DOHH2 (cell line): ENCODE measurements around the gene CIART.
A peak's percentile ranks its signal among the peaks of the same experiment; 100 is the strongest.

ENCODE experiments used
- H3F3A ChIP-seq: fragments of 200-600 bp; sonication (generic), shearing (Covaris generic); 2 replicates; pipeline ENCODE4 v1.6.0; 2016; ENCODE audit warnings: antibody characterized with exemption, mild to moderate bottlenecking; ENCODE audit not compliant: control insufficient read depth, insufficient read depth
- H3K27ac ChIP-seq: fragments of 200-600 bp; sonication (generic); 2 replicates; pipeline ENCODE4 v1.5.1; 2014; ENCODE audit warnings: low read depth, mild to moderate bottlenecking, low read length, moderate library complexity
- H3K27me3 ChIP-seq: fragments of 200-600 bp; sonication (generic); 2 replicates; pipeline ENCODE4 v1.6.1; 2014; ENCODE audit warnings: mild to moderate bottlenecking, low read length, mixed read lengths; ENCODE audit not compliant: control insufficient read depth
- H3K36me3 ChIP-seq: fragments of 200-600 bp; sonication (generic); 2 replicates; pipeline ENCODE4 v1.6.1; 2014; ENCODE audit warnings: mild to moderate bottlenecking, low read length, moderate library complexity, mixed read lengths; ENCODE audit not compliant: control insufficient read depth
- H3K4me1 ChIP-seq: fragments of 200-600 bp; sonication (generic); 2 replicates; pipeline ENCODE4 v1.6.1; 2014; ENCODE audit warnings: mild to moderate bottlenecking, low read length, mixed read lengths; ENCODE audit not compliant: control insufficient read depth
- H3K4me2 ChIP-seq: fragments of 200-600 bp; sonication (generic); 2 replicates; pipeline ENCODE4 v1.6.0; 2014; ENCODE audit warnings: mild to moderate bottlenecking, low read length, moderate library complexity
- H3K4me3 ChIP-seq: fragments of 200-600 bp; sonication (generic); 2 replicates; pipeline ENCODE4 v1.5.1; 2014; ENCODE audit warnings: mild to moderate bottlenecking, low read length, mixed read lengths
- H3K79me2 ChIP-seq: fragments of 200-600 bp; sonication (generic); 2 replicates; pipeline ENCODE4 v1.6.1; 2014; ENCODE audit warnings: mild to moderate bottlenecking, low read length, mixed read lengths; ENCODE audit not compliant: control insufficient read depth
- H3K9me2 ChIP-seq: fragments of 200-600 bp; sonication (generic); replicated peaks from 2 replicates; pipeline ENCODE4 v1.6.1; 2014; ENCODE audit warnings: mild to moderate bottlenecking, low read length, mixed read lengths; ENCODE audit not compliant: control insufficient read depth
- H3K9me3 ChIP-seq: fragments of 200-600 bp; sonication (generic); 2 replicates; pipeline ENCODE4 v1.6.1; 2014; ENCODE audit warnings: antibody characterized with exemption, low read length, mixed read lengths; ENCODE audit not compliant: control insufficient read depth, insufficient read depth
- H4K20me1 ChIP-seq: fragments of 200-600 bp; sonication (generic); 2 replicates; pipeline ENCODE4 v1.6.0; 2014; ENCODE audit warnings: low read depth, mild to moderate bottlenecking, antibody characterized with exemption, low read length, moderate library complexity; ENCODE audit not compliant: control insufficient read depth, insufficient read depth
- CTCF ChIP-seq: fragments of 200-600 bp; sonication (generic); IDR thresholded peaks from one replicate; pipeline ENCODE4 v1.5.1; 2014; ENCODE audit warnings: antibody characterized with exemption, mild to moderate bottlenecking, low read depth, low read length; ENCODE audit not compliant: poor library complexity, severe bottlenecking
- EZH2phosphoT487 ChIP-seq: fragments of 200-600 bp; sonication (generic); IDR thresholded peaks from 2 replicates; pipeline ENCODE4 v1.6.1; 2017; ENCODE audit warnings: borderline replicate concordance, mild to moderate bottlenecking, antibody characterized with exemption, low read length, moderate library complexity, mixed read lengths

The CIART gene

GRCh38 chr1:150263549-150263948 is 18.8 kb upstream of the CIART start:
- peaks cover 14% of the 10 kb centered on the region for H3K27me3 ChIP-seq
- TF ChIP-seq EZH2phosphoT487 (no peak), CTCF (no peak)
- peaks cover 35% of the 10 kb centered on the region for H3K36me3 ChIP-seq
- no peak overlapping the region for H3K27ac ChIP-seq
- no peaks in the 10 kb centered on the region for H3K9me3 ChIP-seq
- H3F3A ChIP-seq: peaks cover 4% of the 10 kb centered on the region
- H3K9me2 ChIP-seq: no peaks in the 10 kb centered on the region
- no peak overlapping the region for H3K4me3 ChIP-seq
- peaks cover 35% of the 10 kb centered on the region for H3K4me1 ChIP-seq
- H3K4me2 ChIP-seq: no peak overlapping the region
- H3K79me2 ChIP-seq: peaks cover 25% of the 10 kb centered on the region
- H4K20me1 ChIP-seq: peaks cover 4% of the 10 kb centered on the region; the same call in 1 of the 2 replicates

DNA sequence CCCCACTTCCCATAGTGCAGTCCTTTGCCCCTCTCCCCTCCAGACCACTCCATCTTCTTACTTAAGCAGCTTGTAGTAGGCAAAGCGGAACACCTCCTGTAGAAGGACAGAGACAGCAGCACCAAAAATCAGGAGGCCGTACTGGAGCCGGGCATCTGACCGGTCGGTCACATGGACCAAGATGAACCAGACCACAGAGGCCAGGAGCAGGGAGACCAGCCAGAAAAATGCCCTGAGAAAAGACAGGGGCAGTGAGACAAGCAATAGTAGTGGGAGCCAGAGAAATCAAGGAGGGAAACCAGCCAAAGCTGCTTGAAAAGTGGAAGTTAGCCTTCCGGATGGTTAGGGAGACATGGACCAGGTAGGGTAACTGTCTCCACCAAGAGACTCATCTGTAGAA is 14.5 kb upstream of the CIART start:
- Histone ChIP-seq H3K27me3 (no peaks in the 10 kb centered on the region), H4K20me1 (peaks cover 4% of the 10 kb centered on the region; the same call in 1 of the 2 replicates), H3K4me3 (peak overlapping the region; percentile 83), H3F3A (peaks cover 4% of the 10 kb centered on the region), H3K4me2 (peak overlapping the region; percentile 77), H3K9me3 (no peaks in the 10 kb centered on the region), H3K27ac (no peak overlapping the region), H3K36me3 (peaks cover 37% of the 10 kb centered on the region), H3K9me2 (no peaks in the 10 kb centered on the region), H3K4me1 (peaks cover 42% of the 10 kb centered on the region), H3K79me2 (peaks cover 28% of the 10 kb centered on the region)
- TF ChIP-seq CTCF: no peak
- TF ChIP-seq EZH2phosphoT487: no peak

DNA sequence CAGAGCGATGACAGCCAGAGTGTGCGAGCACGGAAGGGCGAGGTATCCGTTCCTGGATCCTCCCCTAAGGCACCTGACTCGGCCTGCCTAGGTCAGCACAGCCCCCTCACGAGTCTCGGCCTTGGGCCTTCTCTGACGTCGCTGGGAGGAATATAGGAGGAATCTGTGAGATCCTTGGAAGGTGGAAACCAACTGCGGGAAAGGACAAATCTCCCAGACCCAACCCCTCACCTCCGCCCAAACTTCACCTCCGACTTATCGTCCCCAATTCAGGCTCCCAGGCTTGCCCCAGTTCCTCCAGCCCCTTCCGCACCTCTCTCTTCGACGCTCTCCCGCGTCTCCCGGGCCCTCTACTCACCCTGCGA is 14.0 kb upstream of the CIART start:
- peak overlapping the region; percentile 52 for H3K27ac ChIP-seq
- peak overlapping the region; percentile 77 for H3K4me2 ChIP-seq
- TF ChIP-seq EZH2phosphoT487: no peak

GRCh38 chr1:150268705-150269403 is 13.5 kb upstream of the CIART start, which contains the start of gene APH1A:
TSS of gene APH1A (minus strand) at chr1:150269016. CDS start at chr1:150268810, 206 bp downstream.
- peak within 1 kb of the TSS; percentile 52 for H3K27ac ChIP-seq
- TF ChIP-seq CTCF (no peak), EZH2phosphoT487 (no peak)
- no peaks in the 10 kb centered on the region for H3F3A ChIP-seq
- no peaks in the 10 kb centered on the region for H3K9me2 ChIP-seq
- peak within 1 kb of the TSS; percentile 83 for H3K4me3 ChIP-seq
- peaks cover 28% of the 10 kb centered on the region for H3K79me2 ChIP-seq
- peaks cover 4% of the 10 kb centered on the region; the same call in 1 of the 2 replicates for H4K20me1 ChIP-seq
- no peaks in the 10 kb centered on the region for H3K9me3 ChIP-seq
- H3K36me3 ChIP-seq: peaks cover 37% of the 10 kb centered on the region
- H3K4me2 ChIP-seq: peak within 1 kb of the TSS; percentile 77
- peaks cover 42% of the 10 kb centered on the region for H3K4me1 ChIP-seq
- no peaks in the 10 kb centered on the region for H3K27me3 ChIP-seq

More for the DNA sequence above, 14.0 kb upstream of the CIART start:
- Histone ChIP-seq H3F3A (peaks cover under 1% of the 10 kb centered on the region), H4K20me1 (peaks cover 4% of the 10 kb centered on the region; the same call in 1 of the 2 replicates), H3K9me3 (no peaks in the 10 kb centered on the region), H3K4me1 (peaks cover 42% of the 10 kb centered on the region), H3K79me2 (peaks cover 28% of the 10 kb centered on the region), H3K36me3 (peaks cover 37% of the 10 kb centered on the region), H3K27me3 (no peaks in the 10 kb centered on the region), H3K4me3 (peak overlapping the region; percentile 83), H3K9me2 (no peaks in the 10 kb centered on the region)
